Smooth muscle cell (in vitro differentiated cells): ENCODE data around the gene LAMB3. TPM values are rescaled to one million over a fixed set of nuclear protein-coding genes. Genes with fewer than 3 reads are reported as not detected.

ENCODE experiments used
- DNase-seq: peaks from one replicate; lab custom pipeline; 2025; ENCODE audit not compliant: unreplicated experiment; lab: John Stamatoyannopoulos, UW
- H2AFZ ChIP-seq: fragments of 200-600 bp; sonication (generic); 2 replicates; pipeline ENCODE4 v1.6.0; 2016; ENCODE audit warnings: antibody characterized with exemption, low read depth, mild to moderate bottlenecking
- H3F3A ChIP-seq: fragments of 200-600 bp; sonication (generic); 2 replicates; pipeline ENCODE4 v1.6.0; 2017; ENCODE audit warnings: antibody characterized with exemption, low read depth
- H3K27ac ChIP-seq: fragments of 200-600 bp; sonication (generic); 2 replicates; pipeline ENCODE4 v1.5.1; 2016; ENCODE audit warnings: low read depth, mild to moderate bottlenecking
- H3K27me3 ChIP-seq: fragments of 200-600 bp; sonication (generic); 2 replicates; pipeline ENCODE4 v1.6.1; 2016; ENCODE audit warnings: low read depth, mild to moderate bottlenecking
- H3K36me3 ChIP-seq: fragments of 200-600 bp; sonication (generic); 2 replicates; pipeline ENCODE4 v1.5.1; 2016; ENCODE audit warnings: low read depth
- H3K4me1 ChIP-seq: fragments of 200-600 bp; sonication (generic); 2 replicates; pipeline ENCODE4 v1.5.1; 2016; ENCODE audit warnings: low read depth
- H3K4me2 ChIP-seq: fragments of 200-600 bp; sonication (generic); 2 replicates; pipeline ENCODE4 v1.6.0; 2016; ENCODE audit warnings: mild to moderate bottlenecking
- H3K4me3 ChIP-seq: fragments of 200-600 bp; sonication (generic); 2 replicates; pipeline ENCODE4 v1.5.1; 2016; ENCODE audit warnings: mild to moderate bottlenecking
- H3K79me2 ChIP-seq: fragments of 200-600 bp; sonication (generic); 2 replicates; pipeline ENCODE4 v1.6.0; 2016; ENCODE audit warnings: low read depth, mild to moderate bottlenecking
- H3K9ac ChIP-seq: fragments of 200-600 bp; sonication (generic); 2 replicates; pipeline ENCODE4 v1.6.0; 2016; ENCODE audit warnings: low read depth
- H3K9me3 ChIP-seq: fragments of 200-600 bp; sonication (generic); replicated peaks from 2 replicates; pipeline ENCODE4 v1.5.1; 2016; ENCODE audit warnings: low read depth
- H4K20me1 ChIP-seq: fragments of 200-600 bp; sonication (generic); 2 replicates; pipeline ENCODE4 v1.6.0; 2016; ENCODE audit warnings: low read depth
- WGBS: methylation state at CpG from one replicate; pipeline ENCODE4 v1.1.7; 2016; ENCODE audit warnings: low lambda C conversion rate; 5-methylcytosine and 5-hydroxymethylcytosine counted together
- polyA plus RNA-seq: library from polyadenylated mRNA; unstranded; fragments of >200 nt; fragmentation: Nextera tagmentation; extraction: Ambion mirVana; gene quantifications from 2 replicates; pipeline ENCODE4 v1.2.1, GENCODE V29; 2016
- total RNA-seq: library from RNA; depleted of rRNA; stranded (reverse); fragments of >200 nt; gene quantifications from 2 replicates; pipeline ENCODE4 v1.2.3, GENCODE V29; 2014
- TF ChIP-seq, protein P1 (sequence below): fragments of 200-600 bp; sonication (generic); IDR thresholded peaks from 2 replicates; pipeline ENCODE4 v1.5.1; 2017; ENCODE audit warnings: borderline replicate concordance, mild to moderate bottlenecking, antibody characterized with exemption; ENCODE audit not compliant: insufficient read depth, poor library complexity, severe bottlenecking

Gene LAMB3
- total and polyA plus RNA-seq, 2 experiments from 2014 or later = 17.0 to 24.0 TPM

GRCh38 chr1:209648931-209649776 is 3.1 kb downstream of the LAMB3 start:
- H3K36me3 ChIP-seq = no peaks in the 10 kb centered on the region
- H3K9me3 ChIP-seq = no peaks in the 10 kb centered on the region
- TF ChIP-seq, protein P1, sequence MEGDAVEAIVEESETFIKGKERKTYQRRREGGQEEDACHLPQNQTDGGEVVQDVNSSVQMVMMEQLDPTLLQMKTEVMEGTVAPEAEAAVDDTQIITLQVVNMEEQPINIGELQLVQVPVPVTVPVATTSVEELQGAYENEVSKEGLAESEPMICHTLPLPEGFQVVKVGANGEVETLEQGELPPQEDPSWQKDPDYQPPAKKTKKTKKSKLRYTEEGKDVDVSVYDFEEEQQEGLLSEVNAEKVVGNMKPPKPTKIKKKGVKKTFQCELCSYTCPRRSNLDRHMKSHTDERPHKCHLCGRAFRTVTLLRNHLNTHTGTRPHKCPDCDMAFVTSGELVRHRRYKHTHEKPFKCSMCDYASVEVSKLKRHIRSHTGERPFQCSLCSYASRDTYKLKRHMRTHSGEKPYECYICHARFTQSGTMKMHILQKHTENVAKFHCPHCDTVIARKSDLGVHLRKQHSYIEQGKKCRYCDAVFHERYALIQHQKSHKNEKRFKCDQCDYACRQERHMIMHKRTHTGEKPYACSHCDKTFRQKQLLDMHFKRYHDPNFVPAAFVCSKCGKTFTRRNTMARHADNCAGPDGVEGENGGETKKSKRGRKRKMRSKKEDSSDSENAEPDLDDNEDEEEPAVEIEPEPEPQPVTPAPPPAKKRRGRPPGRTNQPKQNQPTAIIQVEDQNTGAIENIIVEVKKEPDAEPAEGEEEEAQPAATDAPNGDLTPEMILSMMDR = no peak
- peak overlapping the region; percentile 10 for H3K9ac ChIP-seq
- no peak for DNase-seq
- H3K79me2 ChIP-seq = no peaks in the 10 kb centered on the region
- peaks cover 16% of the 10 kb centered on the region for H4K20me1 ChIP-seq
- H3F3A ChIP-seq = peaks cover 14% of the 10 kb centered on the region
- no peak overlapping the region for H2AFZ ChIP-seq
- H3K4me1 ChIP-seq = peaks cover 11% of the 10 kb centered on the region
- H3K4me3 ChIP-seq = no peak overlapping the region
- H3K4me2 ChIP-seq = peak overlapping the region; percentile 70
- 39% methylated on average over 6 of the region's 6 CpGs for WGBS
- H3K27ac ChIP-seq = peak overlapping the region; percentile 89
- no peaks in the 10 kb centered on the region for H3K27me3 ChIP-seq

DNA sequence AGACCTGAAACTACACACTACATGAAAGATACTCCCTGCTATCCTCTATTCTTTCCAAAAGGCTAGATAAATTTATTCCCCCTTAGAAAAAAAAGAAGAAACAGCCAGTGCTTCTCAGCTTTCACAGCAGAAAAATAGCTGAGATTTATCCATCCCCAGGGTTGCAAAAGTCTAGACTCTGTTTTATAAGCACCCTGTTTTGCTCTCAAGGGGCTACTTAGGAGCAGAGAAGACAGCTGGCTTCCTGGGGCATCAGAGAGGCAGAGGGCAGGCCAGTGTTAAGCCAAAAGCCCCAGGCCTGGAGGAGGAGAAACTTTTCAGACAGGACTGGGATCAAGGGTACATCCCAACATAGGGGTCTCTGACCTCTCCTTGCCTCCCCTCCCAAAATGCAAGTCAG is 3.9 kb downstream of the LAMB3 start:
- Histone ChIP-seq H3K79me2 (no peaks in the 10 kb centered on the region), H3K36me3 (no peaks in the 10 kb centered on the region), H3K4me2 (peak overlapping the region; percentile 70), H3K9ac (no peak overlapping the region), H3K9me3 (no peaks in the 10 kb centered on the region), H3K27me3 (no peaks in the 10 kb centered on the region), H3K4me1 (peaks cover 8% of the 10 kb centered on the region), H4K20me1 (peaks cover 22% of the 10 kb centered on the region), H3K4me3 (no peak overlapping the region), H3K27ac (peak overlapping the region; percentile 89), H3F3A (peaks cover 14% of the 10 kb centered on the region), H2AFZ (no peak overlapping the region)
- DNase-seq = no peak
- TF ChIP-seq, protein P1 = no peak

- H3K27me3 ChIP-seq = no peaks in the 10 kb centered on the region
- no peaks in the 10 kb centered on the region for H3K36me3 ChIP-seq
- TF ChIP-seq, protein P1 = no peak
- H2AFZ ChIP-seq = no peak overlapping the region
- no peak overlapping the region for H3K27ac ChIP-seq
- no peak overlapping the region for H3K9ac ChIP-seq
- peaks cover 31% of the 10 kb centered on the region for H4K20me1 ChIP-seq
- H3F3A ChIP-seq = peaks cover 14% of the 10 kb centered on the region
- no peak overlapping the region for H3K4me3 ChIP-seq
- H3K9me3 ChIP-seq = no peaks in the 10 kb centered on the region
- DNase-seq = no peak
- 72% methylated on average over 4 of the region's 4 CpGs for WGBS
- H3K4me1 ChIP-seq = peaks cover 6% of the 10 kb centered on the region
- peak overlapping the region; percentile 21 for H3K4me2 ChIP-seq
- H3K79me2 ChIP-seq = no peaks in the 10 kb centered on the region
Observed at GRCh38 chr1:209647156-209647555, 5.1 kb downstream of the LAMB3 start.

DNA sequence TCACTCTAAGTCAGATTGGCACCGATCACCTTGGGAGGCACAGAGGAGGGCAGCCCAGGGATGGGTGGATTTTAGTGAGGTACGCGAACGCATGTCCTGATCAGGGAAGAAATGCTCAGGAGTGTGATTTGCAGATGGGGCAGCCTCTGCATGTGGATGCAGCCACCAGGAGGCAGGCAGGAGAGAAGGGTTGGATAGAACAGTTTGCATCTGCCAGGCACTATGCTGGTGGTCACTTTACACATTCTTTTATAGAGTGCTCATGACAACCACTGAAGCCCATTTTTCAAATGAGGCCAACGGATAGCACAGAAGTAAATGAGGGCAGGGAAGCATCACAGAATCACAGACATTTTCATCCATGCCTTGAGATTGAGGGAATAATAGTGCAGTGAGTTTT is 5.7 kb downstream of the LAMB3 start:
- H3K9me3 ChIP-seq = no peaks in the 10 kb centered on the region
- TF ChIP-seq, protein P1 = peak; percentile 37
- H3K4me2 ChIP-seq = peak overlapping the region; percentile 21

More for the DNA sequence above, 5.7 kb downstream of the LAMB3 start:
- Histone ChIP-seq H3K27me3 (no peaks in the 10 kb centered on the region), H3K27ac (no peak overlapping the region), H3K4me1 (peaks cover 6% of the 10 kb centered on the region), H3K36me3 (no peaks in the 10 kb centered on the region), H2AFZ (no peak overlapping the region), H3K4me3 (no peak overlapping the region), H3K79me2 (no peaks in the 10 kb centered on the region), H3F3A (peaks cover 14% of the 10 kb centered on the region), H4K20me1 (peaks cover 31% of the 10 kb centered on the region), H3K9ac (no peak overlapping the region)
- 78% methylated on average over 5 of the region's 5 CpGs for WGBS
- DNase-seq = no peak
